ENCODE measurements around the gene DMRTC1B. TPM values are rescaled to one million over a fixed set of nuclear protein-coding genes. Genes with fewer than 3 reads are reported as not detected.
"Not testable (repeated sequence)": the region's sequence is repeated elsewhere in the genome, so short reads cannot be mapped to it uniquely, and the experiment has no call there.

Gene DMRTC1B, protein sequence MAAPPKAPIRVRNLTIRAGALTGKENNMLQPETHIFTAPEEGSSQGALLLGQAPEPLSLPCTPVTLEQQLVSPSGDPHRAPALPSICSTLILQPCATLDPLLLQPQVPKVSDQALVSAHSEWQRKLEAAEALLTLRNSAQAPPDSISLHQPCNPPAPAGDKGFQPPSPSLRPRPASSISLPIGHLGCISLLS
- total RNA-seq (2021) (not detected in 2 replicates), Bru-seq, nascent RNA (not detected), BruChase-seq, experiment 1, labeled RNA remaining after a 2-hour chase (not detected), BruChase-seq, experiment 2, labeled RNA remaining after a 6-hour chase (not detected)
- long read RNA-seq = 0 reads

DNA sequence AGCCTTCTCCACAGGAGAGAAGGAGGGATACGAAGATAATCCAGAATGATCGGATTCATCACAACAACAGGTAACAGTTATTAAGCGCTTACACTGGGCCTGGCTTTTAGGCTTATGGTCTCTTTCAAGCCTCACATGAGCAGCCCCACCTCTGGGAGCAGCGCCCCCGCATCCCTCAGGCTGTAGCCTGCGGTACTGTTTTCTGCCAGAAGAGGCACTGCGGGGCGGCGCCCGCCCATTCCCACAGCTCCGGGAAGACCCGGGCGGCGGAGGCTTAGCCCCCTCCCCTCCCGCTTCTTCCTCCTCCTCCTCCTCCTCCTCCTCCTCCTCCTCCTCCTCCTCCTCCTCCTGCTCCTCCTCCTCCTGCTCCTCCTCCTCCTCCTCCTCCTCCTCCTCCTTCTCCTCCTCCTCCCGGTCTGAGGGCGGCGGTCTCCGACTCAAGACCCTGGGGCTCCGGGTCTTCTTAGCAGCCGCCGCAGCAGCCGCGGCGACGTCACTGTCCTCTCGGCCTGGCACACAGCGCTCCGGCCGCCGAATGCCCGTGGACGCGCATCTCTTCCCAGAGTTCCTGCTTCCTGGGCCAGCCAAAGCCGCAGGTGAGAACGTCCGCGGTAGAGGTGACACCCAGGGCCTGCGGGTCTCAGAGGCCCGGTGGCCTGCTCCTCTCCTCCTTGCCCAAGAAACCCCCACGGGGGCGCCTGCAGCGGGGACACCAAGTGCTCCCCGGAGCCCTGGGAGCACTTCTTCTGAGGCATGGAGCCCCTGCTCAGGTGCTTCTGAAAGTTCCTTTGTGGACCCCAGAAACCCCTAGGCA lies at the start of gene DMRTC1B:
TSS of gene DMRTC1B (plus strand) at position 238 of the 814 bp plus-strand sequence. CDS start 68,246 bp downstream, outside the sequence.
- H3K9me3 ChIP-seq (ENCODE audit: insufficient read depth, low read depth); H3K36me3 ChIP-seq (ENCODE audit: low read depth); BruUV-seq (replicated peaks); POLR2A ChIA-PET (ENCODE audit: unreplicated experiment); H3K27me3 ChIP-seq (ENCODE audit: insufficient read depth, low read depth); H2AFZ ChIP-seq; H3K4me2 ChIP-seq; H3K4me1 ChIP-seq (replicated peaks; ENCODE audit: insufficient read depth); H3K9me2 ChIP-seq (ENCODE audit: insufficient read depth); intact Hi-C loops (cut with micrococcal nuclease; ENCODE audit: unreplicated experiment); H3K79me2 ChIP-seq (ENCODE audit: low read depth); H3K27ac ChIP-seq; H3K4me3 ChIP-seq; CTCF ChIA-PET; H4K20me1 ChIP-seq (ENCODE audit: insufficient read depth); H3F3A ChIP-seq (ENCODE audit: insufficient read depth, low read depth); DNase-seq: not testable (repeated sequence)

DNA sequence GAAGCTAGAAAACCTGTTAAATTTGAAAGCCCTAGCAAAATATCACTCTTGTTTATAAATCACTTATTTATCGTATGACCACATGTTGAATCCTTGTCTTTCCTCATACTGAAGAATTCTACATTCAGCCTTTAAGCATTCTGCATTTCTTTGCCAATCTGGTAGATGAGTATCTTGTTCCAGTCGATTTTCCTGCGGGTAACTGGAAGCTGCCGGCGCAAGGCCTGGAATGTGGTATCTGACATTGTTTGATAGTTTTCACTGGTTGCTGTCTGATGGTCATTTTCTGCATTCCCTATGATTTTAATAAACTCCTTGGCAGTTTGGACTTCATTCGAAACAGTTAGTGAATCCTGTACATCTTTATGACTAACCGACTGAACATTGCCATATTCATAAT lies 48.8 kb upstream of the DMRTC1B start:
- Histone ChIP-seq H3K27ac (no peak overlapping the region), H3K36me3 (ENCODE audit: low read depth) (no peaks in the 10 kb centered on the region), H3F3A (ENCODE audit: insufficient read depth, low read depth) (no peaks in the 10 kb centered on the region), H3K4me1 (replicated peaks; ENCODE audit: insufficient read depth) (no peaks in the 10 kb centered on the region), H3K27me3 (ENCODE audit: insufficient read depth, low read depth) (0 out of 2 replicates have a peak, but pooled peaks cover 3% of the 10 kb centered on the region), H3K4me2 (no peak overlapping the region), H2AFZ (no peak overlapping the region), H4K20me1 (ENCODE audit: insufficient read depth) (no peaks in the 10 kb centered on the region), H3K4me3 (no peak overlapping the region), H3K79me2 (ENCODE audit: low read depth) (no peaks in the 10 kb centered on the region), H3K9me2 (ENCODE audit: insufficient read depth) (no peaks in the 10 kb centered on the region), H3K9me3 (ENCODE audit: insufficient read depth, low read depth) (no peaks in the 10 kb centered on the region)
- ChIA-PET POLR2A (ENCODE audit: unreplicated experiment) (no interaction called here), CTCF (interaction anchor here (0.7 kb wide), 1 partner anchor 1257 kb away, joined by 4 read pairs; no protein-coding TSS in a partner anchor)
- DNase-seq = no peak
- no TSS peak for BruUV-seq (replicated peaks)
- intact Hi-C loops (cut with micrococcal nuclease; ENCODE audit: unreplicated experiment) = no loop called here
- no peak for TF ChIP-seq EZH2 (IDR thresholded peaks at IDR 0.05; ENCODE audit: low read depth)
- TF ChIP-seq, protein P1, sequence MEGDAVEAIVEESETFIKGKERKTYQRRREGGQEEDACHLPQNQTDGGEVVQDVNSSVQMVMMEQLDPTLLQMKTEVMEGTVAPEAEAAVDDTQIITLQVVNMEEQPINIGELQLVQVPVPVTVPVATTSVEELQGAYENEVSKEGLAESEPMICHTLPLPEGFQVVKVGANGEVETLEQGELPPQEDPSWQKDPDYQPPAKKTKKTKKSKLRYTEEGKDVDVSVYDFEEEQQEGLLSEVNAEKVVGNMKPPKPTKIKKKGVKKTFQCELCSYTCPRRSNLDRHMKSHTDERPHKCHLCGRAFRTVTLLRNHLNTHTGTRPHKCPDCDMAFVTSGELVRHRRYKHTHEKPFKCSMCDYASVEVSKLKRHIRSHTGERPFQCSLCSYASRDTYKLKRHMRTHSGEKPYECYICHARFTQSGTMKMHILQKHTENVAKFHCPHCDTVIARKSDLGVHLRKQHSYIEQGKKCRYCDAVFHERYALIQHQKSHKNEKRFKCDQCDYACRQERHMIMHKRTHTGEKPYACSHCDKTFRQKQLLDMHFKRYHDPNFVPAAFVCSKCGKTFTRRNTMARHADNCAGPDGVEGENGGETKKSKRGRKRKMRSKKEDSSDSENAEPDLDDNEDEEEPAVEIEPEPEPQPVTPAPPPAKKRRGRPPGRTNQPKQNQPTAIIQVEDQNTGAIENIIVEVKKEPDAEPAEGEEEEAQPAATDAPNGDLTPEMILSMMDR (conservative IDR thresholded peaks at IDR 0.05) = no peak

DNA sequence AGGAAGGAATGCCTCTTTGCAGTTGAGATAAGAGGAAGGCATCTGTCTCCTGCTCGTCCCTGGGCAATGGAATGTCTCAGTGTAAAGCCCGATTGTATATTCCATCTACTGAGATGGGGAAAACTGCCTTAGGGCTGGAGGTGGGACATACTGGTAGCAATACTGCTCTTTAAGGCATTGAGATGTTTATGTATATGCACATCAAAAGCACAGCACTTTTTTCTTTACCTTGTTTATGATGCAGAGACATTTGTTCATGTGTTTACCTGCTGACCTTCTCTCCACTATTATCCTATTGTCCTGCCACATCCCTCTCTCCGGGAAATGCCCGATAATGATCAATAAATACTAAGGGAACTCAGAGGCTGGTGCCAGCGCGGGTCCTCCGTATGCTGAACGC lies 43.1 kb upstream of the DMRTC1B start:
- H2AFZ ChIP-seq; DNase-seq; CTCF ChIA-PET; H3K9me2 ChIP-seq (ENCODE audit: insufficient read depth); H4K20me1 ChIP-seq (ENCODE audit: insufficient read depth); H3F3A ChIP-seq (ENCODE audit: insufficient read depth, low read depth); H3K79me2 ChIP-seq (ENCODE audit: low read depth); H3K9me3 ChIP-seq (ENCODE audit: insufficient read depth, low read depth); POLR2A ChIA-PET (ENCODE audit: unreplicated experiment); H3K36me3 ChIP-seq (ENCODE audit: low read depth); intact Hi-C loops (cut with micrococcal nuclease; ENCODE audit: unreplicated experiment); H3K4me1 ChIP-seq (replicated peaks; ENCODE audit: insufficient read depth); H3K4me2 ChIP-seq; H3K4me3 ChIP-seq; H3K27ac ChIP-seq; BruUV-seq (replicated peaks): not testable (repeated sequence)
- peaks cover 38% of the 10 kb centered on the region for H3K27me3 ChIP-seq (ENCODE audit: insufficient read depth, low read depth)

DNA sequence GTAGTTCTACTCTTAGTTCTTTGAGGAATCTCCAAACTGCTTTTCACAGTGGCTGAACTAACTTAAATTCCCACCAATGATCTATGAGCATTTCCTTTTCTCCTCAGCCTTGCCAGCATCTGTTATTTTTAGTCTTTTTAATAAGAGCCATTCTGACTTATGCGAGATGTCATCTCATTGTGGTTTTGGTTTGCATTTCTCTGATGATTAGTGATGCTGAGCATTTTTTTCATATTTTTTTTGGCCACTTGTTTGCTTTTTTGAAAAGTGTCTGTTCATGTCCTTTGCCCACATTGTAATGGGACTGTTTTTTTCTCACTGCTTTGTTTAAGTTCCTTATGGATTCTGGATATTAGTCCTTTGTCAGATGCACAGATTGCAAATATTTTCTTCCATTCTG lies 41.1 kb upstream of the DMRTC1B start:
- intact Hi-C loops (cut with micrococcal nuclease; ENCODE audit: unreplicated experiment) = no loop called here
- Histone ChIP-seq H4K20me1 (ENCODE audit: insufficient read depth) (no peaks in the 10 kb centered on the region), H3K27me3 (ENCODE audit: insufficient read depth, low read depth) (peaks cover 41% of the 10 kb centered on the region), H3K4me1 (replicated peaks; ENCODE audit: insufficient read depth) (no peaks in the 10 kb centered on the region), H3K9me2 (ENCODE audit: insufficient read depth) (no peaks in the 10 kb centered on the region), H3K36me3 (ENCODE audit: low read depth) (no peaks in the 10 kb centered on the region), H2AFZ (no peak overlapping the region), H3K27ac (no peak overlapping the region), H3K79me2 (ENCODE audit: low read depth) (no peaks in the 10 kb centered on the region), H3K4me3 (no peak overlapping the region), H3K9me3 (ENCODE audit: insufficient read depth, low read depth) (no peaks in the 10 kb centered on the region), H3F3A (ENCODE audit: insufficient read depth, low read depth) (no peaks in the 10 kb centered on the region), H3K4me2 (no peak overlapping the region)
- DNase-seq = no peak
- TF ChIP-seq, protein P1 (conservative IDR thresholded peaks at IDR 0.05) = no peak
- TF ChIP-seq EZH2 (IDR thresholded peaks at IDR 0.05; ENCODE audit: low read depth) = no peak
- BruUV-seq (replicated peaks) = no TSS peak
- POLR2A ChIA-PET (ENCODE audit: unreplicated experiment) = no interaction called here
- CTCF ChIA-PET = no interaction called here

DNA sequence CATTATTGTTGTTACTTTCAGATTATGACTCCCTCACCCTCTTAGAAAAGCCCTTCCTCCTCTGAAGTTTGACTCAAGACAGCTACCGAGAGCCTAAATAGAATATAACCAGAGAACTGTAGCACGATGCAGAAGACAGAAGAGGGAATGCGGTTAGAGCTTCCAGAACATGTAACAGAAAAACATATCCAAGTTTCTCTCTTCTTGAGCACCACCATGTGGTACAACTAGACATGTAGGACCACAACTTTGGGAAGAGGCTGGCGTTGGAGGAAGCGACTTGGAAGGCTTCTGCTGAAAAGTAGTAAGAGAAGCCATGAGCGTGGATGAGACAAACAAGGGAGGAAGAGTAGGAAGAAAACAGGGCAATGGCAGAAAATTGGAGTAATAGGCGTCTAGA lies 31.1 kb upstream of the DMRTC1B start:
- H3K4me3 ChIP-seq; CTCF ChIA-PET; intact Hi-C loops (cut with micrococcal nuclease; ENCODE audit: unreplicated experiment); H3K27me3 ChIP-seq (ENCODE audit: insufficient read depth, low read depth); H3K9me2 ChIP-seq (ENCODE audit: insufficient read depth); H3K36me3 ChIP-seq (ENCODE audit: low read depth); H3K9me3 ChIP-seq (ENCODE audit: insufficient read depth, low read depth); H2AFZ ChIP-seq; BruUV-seq (replicated peaks); H3F3A ChIP-seq (ENCODE audit: insufficient read depth, low read depth); DNase-seq; H3K27ac ChIP-seq; H3K79me2 ChIP-seq (ENCODE audit: low read depth); H3K4me2 ChIP-seq; H4K20me1 ChIP-seq (ENCODE audit: insufficient read depth); POLR2A ChIA-PET (ENCODE audit: unreplicated experiment); H3K4me1 ChIP-seq (replicated peaks; ENCODE audit: insufficient read depth): not testable (repeated sequence)

DNA sequence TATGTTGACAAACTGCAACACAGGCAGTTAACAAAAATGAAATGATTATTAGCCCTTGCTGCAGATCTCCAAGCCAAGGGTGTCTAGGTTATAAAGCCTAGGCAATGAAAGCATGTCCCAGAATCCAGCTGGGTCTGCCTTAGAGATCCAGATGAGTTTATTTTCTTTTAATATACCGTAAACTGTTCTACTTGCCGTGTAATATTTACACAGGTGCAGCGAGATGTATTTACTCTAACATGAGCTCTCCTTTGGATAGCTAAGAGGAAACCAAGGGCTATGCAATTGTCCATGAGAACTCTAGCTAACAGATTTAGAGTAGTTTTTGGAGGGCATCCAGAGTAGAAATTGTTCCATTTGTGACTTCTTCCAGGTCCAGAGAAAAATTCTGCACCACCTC lies 28.1 kb upstream of the DMRTC1B start:
- H2AFZ ChIP-seq; H3K4me2 ChIP-seq; H3K36me3 ChIP-seq (ENCODE audit: low read depth); H3K27ac ChIP-seq; H3K9me2 ChIP-seq (ENCODE audit: insufficient read depth); DNase-seq; BruUV-seq (replicated peaks); H3K4me3 ChIP-seq; POLR2A ChIA-PET (ENCODE audit: unreplicated experiment); H3K79me2 ChIP-seq (ENCODE audit: low read depth); H3F3A ChIP-seq (ENCODE audit: insufficient read depth, low read depth); CTCF ChIA-PET; intact Hi-C loops (cut with micrococcal nuclease; ENCODE audit: unreplicated experiment); H3K9me3 ChIP-seq (ENCODE audit: insufficient read depth, low read depth); H3K27me3 ChIP-seq (ENCODE audit: insufficient read depth, low read depth); H3K4me1 ChIP-seq (replicated peaks; ENCODE audit: insufficient read depth); H4K20me1 ChIP-seq (ENCODE audit: insufficient read depth): not testable (repeated sequence)
